Measurements from ENCODE around the gene FITM2.

FITM2 gene

GRCh38 chr20:44264287-44264686 lies 46.7 kb downstream of the FITM2 start:
- Histone ChIP-seq H3K36me3 (ENCODE audit: control insufficient read depth in 1 of 2, insufficient read depth in 2 of 2, low read length in 2 of 2) (no peaks in the 10 kb centered on the region), H3K9me3 (ENCODE audit: control insufficient read depth in 1 of 2, low read length in 2 of 2) (no peaks in the 10 kb centered on the region), H3K27me3 (ENCODE audit: control insufficient read depth in 1 of 2, insufficient read depth in 2 of 2, low read length in 2 of 2) (no peaks in the 10 kb centered on the region)

GRCh38 chr20:44258226-44258890 lies 52.6 kb downstream of the FITM2 start:
- Histone ChIP-seq H3K27me3 (ENCODE audit: control insufficient read depth in 1 of 2, insufficient read depth in 2 of 2, low read length in 2 of 2) (no peaks in the 10 kb centered on the region), H3K27ac (ENCODE audit: low read depth, low read length) (no peak overlapping the region), H3K9me3 (ENCODE audit: control insufficient read depth in 1 of 2, low read length in 2 of 2) (no peaks in the 10 kb centered on the region), H3K4me1 (ENCODE audit: control insufficient read depth in 1 of 2, insufficient read depth in 2 of 2, low read length in 2 of 2) (no peaks in the 10 kb centered on the region), H3K36me3 (ENCODE audit: control insufficient read depth in 1 of 2, insufficient read depth in 2 of 2, low read length in 2 of 2) (no peaks in the 10 kb centered on the region), H3K4me3 (ENCODE audit: low read depth in 1 of 2, low read length in 2 of 2) (no peak overlapping the region), H3K9ac (ENCODE audit: low read depth in 1 of 2, low read length in 2 of 2) (no peak overlapping the region)

More at GRCh38 chr20:44264287-44264686, 46.7 kb downstream of the FITM2 start:
- no peak overlapping the region for H3K4me3 ChIP-seq (ENCODE audit: low read depth in 1 of 2, low read length in 2 of 2)
- H3K4me1 ChIP-seq (ENCODE audit: control insufficient read depth in 1 of 2, insufficient read depth in 2 of 2, low read length in 2 of 2), result no peaks in the 10 kb centered on the region
- no peak overlapping the region for H3K9ac ChIP-seq (ENCODE audit: low read depth in 1 of 2, low read length in 2 of 2)
- H3K27ac ChIP-seq (ENCODE audit: low read depth, low read length), result no peak overlapping the region

DNA sequence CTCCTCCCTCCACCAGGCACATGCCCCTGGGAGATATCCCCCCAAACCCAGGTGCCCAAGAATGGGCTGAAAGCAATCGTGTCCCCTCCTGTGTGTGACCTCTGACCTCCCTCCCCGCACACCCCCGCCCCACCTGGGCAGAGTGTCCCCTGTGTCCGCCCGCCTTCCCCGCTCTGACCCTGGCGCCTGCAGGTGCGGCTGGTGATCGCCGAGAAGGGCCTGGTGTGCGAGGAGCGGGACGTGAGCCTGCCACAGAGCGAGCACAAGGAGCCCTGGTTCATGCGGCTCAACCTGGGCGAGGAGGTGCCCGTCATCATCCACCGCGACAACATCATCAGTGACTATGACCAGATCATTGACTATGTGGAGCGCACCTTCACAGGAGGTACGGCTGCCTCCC lies 54.0 kb downstream of the FITM2 start:
- Histone ChIP-seq H3K4me1 (ENCODE audit: control insufficient read depth in 1 of 2, insufficient read depth in 2 of 2, low read length in 2 of 2) (no peaks in the 10 kb centered on the region), H3K9me3 (ENCODE audit: control insufficient read depth in 1 of 2, low read length in 2 of 2) (no peaks in the 10 kb centered on the region), H3K27me3 (ENCODE audit: control insufficient read depth in 1 of 2, insufficient read depth in 2 of 2, low read length in 2 of 2) (no peaks in the 10 kb centered on the region), H3K36me3 (ENCODE audit: control insufficient read depth in 1 of 2, insufficient read depth in 2 of 2, low read length in 2 of 2) (no peaks in the 10 kb centered on the region), H3K4me3 (ENCODE audit: low read depth in 1 of 2, low read length in 2 of 2) (no peak overlapping the region), H3K27ac (ENCODE audit: low read depth, low read length) (no peak overlapping the region), H3K9ac (ENCODE audit: low read depth in 1 of 2, low read length in 2 of 2) (no peak overlapping the region)

GRCh38 chr20:44255942-44256341 lies 55.1 kb downstream of the FITM2 start:
- Histone ChIP-seq H3K9me3 (ENCODE audit: control insufficient read depth in 1 of 2, low read length in 2 of 2) (no peaks in the 10 kb centered on the region), H3K36me3 (ENCODE audit: control insufficient read depth in 1 of 2, insufficient read depth in 2 of 2, low read length in 2 of 2) (no peaks in the 10 kb centered on the region), H3K27me3 (ENCODE audit: control insufficient read depth in 1 of 2, insufficient read depth in 2 of 2, low read length in 2 of 2) (no peaks in the 10 kb centered on the region), H3K4me1 (ENCODE audit: control insufficient read depth in 1 of 2, insufficient read depth in 2 of 2, low read length in 2 of 2) (no peaks in the 10 kb centered on the region), H3K27ac (ENCODE audit: low read depth, low read length) (no peak overlapping the region), H3K9ac (ENCODE audit: low read depth in 1 of 2, low read length in 2 of 2) (no peak overlapping the region), H3K4me3 (ENCODE audit: low read depth in 1 of 2, low read length in 2 of 2) (no peak overlapping the region)

- no peak overlapping the region for H3K4me3 ChIP-seq (ENCODE audit: low read depth in 1 of 2, low read length in 2 of 2)
- no peak overlapping the region for H3K9ac ChIP-seq (ENCODE audit: low read depth in 1 of 2, low read length in 2 of 2)
- H3K4me1 ChIP-seq (ENCODE audit: control insufficient read depth in 1 of 2, insufficient read depth in 2 of 2, low read length in 2 of 2), result no peaks in the 10 kb centered on the region
- no peak overlapping the region for H3K27ac ChIP-seq (ENCODE audit: low read depth, low read length)
- no peaks in the 10 kb centered on the region for H3K9me3 ChIP-seq (ENCODE audit: control insufficient read depth in 1 of 2, low read length in 2 of 2)
- no peaks in the 10 kb centered on the region for H3K27me3 ChIP-seq (ENCODE audit: control insufficient read depth in 1 of 2, insufficient read depth in 2 of 2, low read length in 2 of 2)
- H3K36me3 ChIP-seq (ENCODE audit: control insufficient read depth in 1 of 2, insufficient read depth in 2 of 2, low read length in 2 of 2), result no peaks in the 10 kb centered on the region
Measured at GRCh38 chr20:44254073-44254472, 56.9 kb downstream of the FITM2 start.

GRCh38 chr20:44253528-44253927 lies 57.5 kb downstream of the FITM2 start:
- Histone ChIP-seq H3K27me3 (ENCODE audit: control insufficient read depth in 1 of 2, insufficient read depth in 2 of 2, low read length in 2 of 2) (no peaks in the 10 kb centered on the region), H3K36me3 (ENCODE audit: control insufficient read depth in 1 of 2, insufficient read depth in 2 of 2, low read length in 2 of 2) (no peaks in the 10 kb centered on the region), H3K4me1 (ENCODE audit: control insufficient read depth in 1 of 2, insufficient read depth in 2 of 2, low read length in 2 of 2) (no peaks in the 10 kb centered on the region), H3K9ac (ENCODE audit: low read depth in 1 of 2, low read length in 2 of 2) (no peak overlapping the region), H3K27ac (ENCODE audit: low read depth, low read length) (no peak overlapping the region), H3K4me3 (ENCODE audit: low read depth in 1 of 2, low read length in 2 of 2) (no peak overlapping the region), H3K9me3 (ENCODE audit: control insufficient read depth in 1 of 2, low read length in 2 of 2) (no peaks in the 10 kb centered on the region)
